ENCODE measurements around the gene ZNF423.

- TF ChIP-seq CTCF (IDR thresholded peaks at IDR 0.05) (no peak), POLR2A (IDR thresholded peaks at IDR 0.05) (no peak)
These were observed 48.6 kb upstream of the ZNF423 start for GRCh38 chr16:49904348-49905062.

All from Peyer's patch (tissue), 4 donors.